RWPE2 (cell line): Measurements from ENCODE around the gene KDM7A.
A peak's percentile ranks its signal among the peaks of the same experiment; 100 is the strongest.

Source experiments
- ATAC-seq: fragments of 200-7000 bp; cut with Tn5 transposase; 3 replicates; pipeline ENCODE4 v1.9.1; 2021; ENCODE audit warnings: low read depth
- DNase-seq: peaks from one replicate; pipeline ENCODE4 v3.0.0-alpha.2; 2020; ENCODE audit warnings: low spot score
- H3K27ac ChIP-seq: fragments of 450-650 bp; 2 replicates; pipeline ENCODE4 v1.5.1; 2017; ENCODE audit warnings: mild to moderate bottlenecking; ENCODE audit not compliant: poor library complexity, severe bottlenecking
- H3K27me3 ChIP-seq: fragments of 250-450 bp; sonication (Bioruptor Pico); 2 replicates; pipeline ENCODE4 v1.5.1; 2021; ENCODE audit warnings: mild to moderate bottlenecking, moderate library complexity; ENCODE audit not compliant: insufficient read depth, poor library complexity, severe bottlenecking
- H3K36me3 ChIP-seq: fragments of 250-450 bp; sonication (Bioruptor Pico); 2 replicates; pipeline ENCODE4 v1.5.1; 2020; ENCODE audit warnings: low read depth, mild to moderate bottlenecking, moderate library complexity
- H3K4me1 ChIP-seq: fragments of 250-450 bp; sonication (Bioruptor Pico); 2 replicates; pipeline ENCODE4 v1.5.1; 2021; ENCODE audit warnings: mild to moderate bottlenecking, moderate library complexity; ENCODE audit not compliant: insufficient read depth, poor library complexity, severe bottlenecking
- H3K4me3 ChIP-seq: fragments of 250-450 bp; sonication (Bioruptor Pico); 2 replicates; pipeline ENCODE4 v1.5.1; 2021; ENCODE audit warnings: mild to moderate bottlenecking, moderate library complexity; ENCODE audit not compliant: severe bottlenecking
- H3K9me3 ChIP-seq: fragments of 250-450 bp; sonication (Bioruptor Pico); 2 replicates; pipeline ENCODE4 v1.5.1; 2021; ENCODE audit warnings: mild to moderate bottlenecking, moderate library complexity; ENCODE audit not compliant: severe bottlenecking
- TF ChIP-seq, protein P1 (sequence below): fragments of 450-650 bp; IDR thresholded peaks from one replicate; pipeline ENCODE4 v1.5.1; 2017; ENCODE audit warnings: mild to moderate bottlenecking, moderate library complexity; ENCODE audit not compliant: poor library complexity, severe bottlenecking

The KDM7A gene, protein sequence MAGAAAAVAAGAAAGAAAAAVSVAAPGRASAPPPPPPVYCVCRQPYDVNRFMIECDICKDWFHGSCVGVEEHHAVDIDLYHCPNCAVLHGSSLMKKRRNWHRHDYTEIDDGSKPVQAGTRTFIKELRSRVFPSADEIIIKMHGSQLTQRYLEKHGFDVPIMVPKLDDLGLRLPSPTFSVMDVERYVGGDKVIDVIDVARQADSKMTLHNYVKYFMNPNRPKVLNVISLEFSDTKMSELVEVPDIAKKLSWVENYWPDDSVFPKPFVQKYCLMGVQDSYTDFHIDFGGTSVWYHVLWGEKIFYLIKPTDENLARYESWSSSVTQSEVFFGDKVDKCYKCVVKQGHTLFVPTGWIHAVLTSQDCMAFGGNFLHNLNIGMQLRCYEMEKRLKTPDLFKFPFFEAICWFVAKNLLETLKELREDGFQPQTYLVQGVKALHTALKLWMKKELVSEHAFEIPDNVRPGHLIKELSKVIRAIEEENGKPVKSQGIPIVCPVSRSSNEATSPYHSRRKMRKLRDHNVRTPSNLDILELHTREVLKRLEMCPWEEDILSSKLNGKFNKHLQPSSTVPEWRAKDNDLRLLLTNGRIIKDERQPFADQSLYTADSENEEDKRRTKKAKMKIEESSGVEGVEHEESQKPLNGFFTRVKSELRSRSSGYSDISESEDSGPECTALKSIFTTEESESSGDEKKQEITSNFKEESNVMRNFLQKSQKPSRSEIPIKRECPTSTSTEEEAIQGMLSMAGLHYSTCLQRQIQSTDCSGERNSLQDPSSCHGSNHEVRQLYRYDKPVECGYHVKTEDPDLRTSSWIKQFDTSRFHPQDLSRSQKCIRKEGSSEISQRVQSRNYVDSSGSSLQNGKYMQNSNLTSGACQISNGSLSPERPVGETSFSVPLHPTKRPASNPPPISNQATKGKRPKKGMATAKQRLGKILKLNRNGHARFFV

DNA sequence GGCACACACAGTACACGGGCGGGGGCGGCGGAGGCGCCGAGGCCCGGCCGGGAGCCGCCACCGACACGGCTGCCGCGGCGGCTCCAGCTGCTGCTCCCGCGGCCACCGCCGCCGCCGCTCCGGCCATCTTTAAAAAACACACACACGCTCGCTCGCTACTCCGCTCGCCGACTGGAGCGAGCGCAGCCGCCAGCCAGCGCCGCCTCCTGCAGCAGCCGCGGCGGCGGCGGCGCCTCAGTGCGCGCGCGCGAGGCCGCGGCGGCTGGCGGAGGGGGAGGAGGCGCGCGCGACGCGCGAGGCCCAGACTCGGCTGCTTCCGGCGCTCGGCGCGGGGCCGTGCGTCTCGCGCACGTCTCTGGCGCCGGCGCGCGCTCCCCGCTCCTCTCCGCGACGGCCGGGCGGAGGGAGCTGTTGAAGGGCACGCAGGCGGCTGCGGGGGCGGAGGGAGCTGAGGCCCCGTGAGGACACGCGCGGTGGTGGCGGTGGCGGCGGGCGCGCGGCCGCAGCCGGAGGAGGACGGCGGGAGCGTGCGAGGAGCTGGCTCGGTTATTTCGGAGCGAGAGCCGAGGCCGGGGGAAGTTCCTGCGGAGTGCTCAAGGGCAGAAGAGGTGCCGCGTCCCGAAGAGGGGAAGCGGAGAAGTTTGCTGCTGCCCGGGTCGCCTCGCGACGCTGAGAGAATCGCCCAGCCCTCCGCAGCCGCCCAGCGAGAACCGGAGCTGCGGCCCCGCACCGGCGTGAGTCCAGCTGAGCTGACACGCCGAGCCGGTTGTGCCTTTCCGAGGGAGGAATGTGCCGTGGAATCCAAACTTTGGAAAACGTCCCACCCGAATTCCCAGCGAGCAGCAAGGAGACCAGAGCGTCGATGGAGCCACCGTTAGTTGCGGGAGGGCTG is at the start of gene KDM7A:
Gene KDM7A (minus strand): TSS at position 173 of the 892 bp plus-strand sequence. CDS start 46 bp downstream, at position 127.
- DNase-seq (peak; percentile 73), ATAC-seq (peak; percentile 71)
- peaks cover 4% of the 10 kb centered on the region for H3K27me3 ChIP-seq
- H3K27ac ChIP-seq = peak within 1 kb of the TSS; percentile 67
- peaks cover 3% of the 10 kb centered on the region for H3K4me1 ChIP-seq
- no peaks in the 10 kb centered on the region for H3K36me3 ChIP-seq
- H3K9me3 ChIP-seq = no peaks in the 10 kb centered on the region
- peak within 1 kb of the TSS; percentile 100 for H3K4me3 ChIP-seq
- TF ChIP-seq, protein P1, sequence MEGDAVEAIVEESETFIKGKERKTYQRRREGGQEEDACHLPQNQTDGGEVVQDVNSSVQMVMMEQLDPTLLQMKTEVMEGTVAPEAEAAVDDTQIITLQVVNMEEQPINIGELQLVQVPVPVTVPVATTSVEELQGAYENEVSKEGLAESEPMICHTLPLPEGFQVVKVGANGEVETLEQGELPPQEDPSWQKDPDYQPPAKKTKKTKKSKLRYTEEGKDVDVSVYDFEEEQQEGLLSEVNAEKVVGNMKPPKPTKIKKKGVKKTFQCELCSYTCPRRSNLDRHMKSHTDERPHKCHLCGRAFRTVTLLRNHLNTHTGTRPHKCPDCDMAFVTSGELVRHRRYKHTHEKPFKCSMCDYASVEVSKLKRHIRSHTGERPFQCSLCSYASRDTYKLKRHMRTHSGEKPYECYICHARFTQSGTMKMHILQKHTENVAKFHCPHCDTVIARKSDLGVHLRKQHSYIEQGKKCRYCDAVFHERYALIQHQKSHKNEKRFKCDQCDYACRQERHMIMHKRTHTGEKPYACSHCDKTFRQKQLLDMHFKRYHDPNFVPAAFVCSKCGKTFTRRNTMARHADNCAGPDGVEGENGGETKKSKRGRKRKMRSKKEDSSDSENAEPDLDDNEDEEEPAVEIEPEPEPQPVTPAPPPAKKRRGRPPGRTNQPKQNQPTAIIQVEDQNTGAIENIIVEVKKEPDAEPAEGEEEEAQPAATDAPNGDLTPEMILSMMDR = no peak

DNA sequence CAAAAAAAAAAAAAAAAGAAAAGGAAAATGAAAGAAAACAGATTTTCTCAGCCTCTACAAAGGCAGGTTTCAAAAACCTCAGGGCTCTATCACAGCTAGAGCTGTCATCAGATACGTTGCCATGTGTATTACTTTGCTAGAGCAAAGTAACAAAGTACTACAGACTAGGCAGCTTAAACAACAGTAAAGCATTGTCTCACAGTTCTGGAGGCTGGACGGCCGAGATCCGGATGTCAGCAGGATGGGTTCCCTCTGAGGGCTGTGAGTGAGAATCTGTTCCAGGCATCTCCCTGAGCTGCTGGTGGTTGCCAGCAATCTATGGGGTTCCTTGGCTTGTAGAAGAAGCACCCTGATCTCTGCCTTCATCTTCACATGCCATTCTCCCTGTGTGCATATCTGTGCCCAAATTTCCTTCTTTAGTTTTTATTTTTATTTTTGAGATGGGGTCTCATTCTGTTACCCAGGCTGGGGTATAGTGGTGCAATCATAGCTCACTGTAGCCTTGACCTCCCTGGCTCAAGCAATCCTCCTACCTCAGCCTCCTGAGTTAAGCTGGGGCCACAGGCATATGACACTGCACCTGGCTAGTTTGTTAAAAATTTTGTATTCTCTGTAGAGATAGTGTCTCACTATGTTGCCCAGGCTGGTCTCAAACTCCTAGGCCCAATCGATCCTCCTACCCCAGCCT is 48.9 kb upstream of the KDM7A start:
- Histone ChIP-seq H3K36me3 (no peaks in the 10 kb centered on the region), H3K27ac (no peak overlapping the region), H3K27me3 (no peaks in the 10 kb centered on the region), H3K4me3 (no peak overlapping the region), H3K4me1 (no peaks in the 10 kb centered on the region), H3K9me3 (no peaks in the 10 kb centered on the region)
- DNase-seq (no peak), ATAC-seq (no peak)
- TF ChIP-seq, protein P1 = no peak

DNA sequence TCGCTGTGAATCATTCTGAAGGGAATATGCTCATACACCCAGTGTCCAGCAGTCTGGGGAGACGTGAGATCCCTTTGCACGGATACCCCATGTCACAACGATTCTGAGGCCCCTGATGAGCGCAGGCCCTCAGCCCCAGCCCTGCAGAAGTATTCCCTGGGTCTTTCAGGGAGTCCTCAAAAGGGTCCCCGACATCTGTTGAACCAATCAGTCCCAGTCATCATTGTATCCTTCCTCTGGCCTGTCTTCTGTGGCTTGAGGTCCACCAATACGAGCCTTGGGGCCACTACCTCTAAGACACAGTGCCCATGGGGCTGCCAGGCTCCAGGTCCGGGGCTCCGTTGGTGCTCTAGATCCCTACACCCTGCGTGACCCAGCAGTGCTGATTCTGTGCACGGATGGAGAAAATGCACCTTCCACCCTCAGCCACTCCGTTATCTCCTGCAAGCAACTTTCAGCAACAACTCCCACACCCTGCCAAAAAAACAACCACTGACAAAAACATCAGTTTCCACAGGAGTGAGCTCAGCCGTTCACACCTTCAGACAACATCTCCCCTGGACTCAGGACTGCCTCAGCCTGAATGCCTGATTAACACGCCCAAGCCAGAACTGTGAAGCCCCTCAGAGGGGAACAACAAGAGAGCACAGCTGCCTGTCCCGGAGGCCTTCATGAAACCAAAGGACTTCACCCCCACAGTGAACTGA is 46.9 kb upstream of the KDM7A start:
- H3K27me3 ChIP-seq = no peaks in the 10 kb centered on the region
- ATAC-seq (no peak), DNase-seq (no peak)
- no peak overlapping the region for H3K4me3 ChIP-seq
- H3K27ac ChIP-seq = no peak overlapping the region
- no peaks in the 10 kb centered on the region for H3K36me3 ChIP-seq
- no peaks in the 10 kb centered on the region for H3K9me3 ChIP-seq
- TF ChIP-seq, protein P1 = no peak
- H3K4me1 ChIP-seq = no peaks in the 10 kb centered on the region

DNA sequence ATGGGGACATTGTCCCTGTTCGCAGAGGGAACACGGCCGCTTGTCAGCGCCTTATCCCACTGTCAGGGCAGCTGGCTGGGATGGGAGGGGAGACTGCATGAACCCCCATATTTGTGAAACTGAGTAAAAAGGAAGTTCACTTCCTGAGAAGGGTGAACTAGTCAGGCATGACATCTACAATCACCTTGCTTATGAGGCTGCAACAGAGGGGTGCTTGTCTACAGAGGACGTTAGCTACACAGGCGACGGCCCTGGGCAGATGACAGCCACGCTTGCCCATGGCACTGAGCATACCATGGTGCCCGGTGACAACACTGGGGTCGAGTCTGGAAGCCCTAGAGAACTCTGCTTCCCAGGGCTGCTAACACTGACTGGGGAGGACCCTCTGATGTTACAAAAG is 46.0 kb upstream of the KDM7A start:
- no peak for DNase-seq

More for the DNA sequence above, 46.0 kb upstream of the KDM7A start:
- no peaks in the 10 kb centered on the region for H3K36me3 ChIP-seq
- TF ChIP-seq, protein P1 = no peak
- no peaks in the 10 kb centered on the region for H3K27me3 ChIP-seq
- H3K9me3 ChIP-seq = no peaks in the 10 kb centered on the region
- no peak overlapping the region for H3K27ac ChIP-seq
- no peak for ATAC-seq
- H3K4me1 ChIP-seq = no peaks in the 10 kb centered on the region
- H3K4me3 ChIP-seq = no peak overlapping the region
